Thoracic aorta (tissue), 2 donors: Measurements from ENCODE around the gene PHLDA1. TPM values are rescaled to one million over a fixed set of nuclear protein-coding genes. Genes with fewer than 3 reads are reported as not detected.

Source experiments
- ATAC-seq: fragments of 150-250 bp; one replicate; pipeline ENCODE4 v1.8.0; 2017; ENCODE audit warnings: low read depth; ENCODE audit not compliant: insufficient number of reproducible peaks, low FRiP score
- DNase-seq: peaks from one replicate; pipeline ENCODE4 v3.0.0-alpha.2; 2020; ENCODE audit warnings: low spot score
- H3K27ac ChIP-seq, 2 donors: fragments of 200-600 bp; sonication (generic); 1 replicate in 1 of 2; 2 replicates in 1 of 2; pipeline ENCODE4 v1.5.1; 2016; ENCODE audit warnings: mild to moderate bottlenecking in 2 of 2, moderate library complexity in 2 of 2
- H3K27me3 ChIP-seq: fragments of 200-600 bp; sonication (generic); replicated peaks from 2 replicates; pipeline ENCODE4 v1.6.0; 2016; ENCODE audit warnings: mild to moderate bottlenecking; ENCODE audit not compliant: insufficient read depth
- H3K36me3 ChIP-seq: fragments of 200-600 bp; sonication (generic); one replicate; pipeline ENCODE4 v1.5.1; 2016
- H3K4me1 ChIP-seq, 2 donors: fragments of 200-600 bp; sonication (generic); 1 replicate in 1 of 2; 2 replicates in 1 of 2; pipeline versions ENCODE4 v1.5.1 to v1.6.0; 2016; ENCODE audit warnings: low read depth in 2 of 2, mild to moderate bottlenecking in 1 of 2; ENCODE audit not compliant: control insufficient read depth in 1 of 2
- H3K4me3 ChIP-seq: fragments of 200-600 bp; sonication (generic); 2 replicates; pipeline ENCODE4 v1.5.1; 2016; ENCODE audit warnings: mild to moderate bottlenecking
- H3K9me3 ChIP-seq: fragments of 200-600 bp; sonication (generic); 2 replicates; pipeline ENCODE4 v1.5.1; 2016
- total RNA-seq, 2 donors: library from RNA; depleted of rRNA; stranded (reverse); fragments of >200 nt; gene quantifications; one replicate each; pipeline versions ENCODE4 v1.1.0 to v1.2.3, GENCODE V29; 2016
- TF ChIP-seq, protein P1 (sequence below): fragments of 200-600 bp; sonication (generic); IDR thresholded peaks from one replicate; pipeline ENCODE4 v1.5.1; 2019; ENCODE audit warnings: antibody characterized with exemption

Gene PHLDA1
- total RNA-seq, 2 donors from 2014 or later: 27.3 to 35.3 TPM

DNA sequence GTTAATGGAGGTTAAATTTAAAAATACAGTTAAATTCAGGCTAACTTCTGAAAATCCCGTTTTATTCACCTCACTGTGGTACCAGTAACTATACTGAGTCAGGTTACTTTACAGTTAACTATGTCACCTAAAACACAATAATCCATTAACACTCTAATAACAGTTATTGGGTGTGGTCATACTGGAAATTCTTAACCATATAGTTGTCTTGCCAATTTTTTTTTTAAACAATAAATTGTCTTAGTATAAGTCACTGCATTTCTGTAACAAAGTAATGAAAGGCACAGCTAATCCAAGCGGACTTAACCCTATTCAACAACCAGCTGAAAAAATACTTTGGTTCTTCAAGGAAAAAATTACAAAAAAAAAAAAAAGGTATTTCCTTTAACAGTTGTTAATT is 16.2 kb upstream of the PHLDA1 start:
- ATAC-seq: no peak
- peaks cover 16% of the 10 kb centered on the region for H3K36me3 ChIP-seq
- TF ChIP-seq, protein P1, sequence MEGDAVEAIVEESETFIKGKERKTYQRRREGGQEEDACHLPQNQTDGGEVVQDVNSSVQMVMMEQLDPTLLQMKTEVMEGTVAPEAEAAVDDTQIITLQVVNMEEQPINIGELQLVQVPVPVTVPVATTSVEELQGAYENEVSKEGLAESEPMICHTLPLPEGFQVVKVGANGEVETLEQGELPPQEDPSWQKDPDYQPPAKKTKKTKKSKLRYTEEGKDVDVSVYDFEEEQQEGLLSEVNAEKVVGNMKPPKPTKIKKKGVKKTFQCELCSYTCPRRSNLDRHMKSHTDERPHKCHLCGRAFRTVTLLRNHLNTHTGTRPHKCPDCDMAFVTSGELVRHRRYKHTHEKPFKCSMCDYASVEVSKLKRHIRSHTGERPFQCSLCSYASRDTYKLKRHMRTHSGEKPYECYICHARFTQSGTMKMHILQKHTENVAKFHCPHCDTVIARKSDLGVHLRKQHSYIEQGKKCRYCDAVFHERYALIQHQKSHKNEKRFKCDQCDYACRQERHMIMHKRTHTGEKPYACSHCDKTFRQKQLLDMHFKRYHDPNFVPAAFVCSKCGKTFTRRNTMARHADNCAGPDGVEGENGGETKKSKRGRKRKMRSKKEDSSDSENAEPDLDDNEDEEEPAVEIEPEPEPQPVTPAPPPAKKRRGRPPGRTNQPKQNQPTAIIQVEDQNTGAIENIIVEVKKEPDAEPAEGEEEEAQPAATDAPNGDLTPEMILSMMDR: no peak
- H3K9me3 ChIP-seq: no peaks in the 10 kb centered on the region
- no peaks in the 10 kb centered on the region for H3K27me3 ChIP-seq
- no peak for DNase-seq
- H3K27ac ChIP-seq: no peak overlapping the region
- no peaks in the 10 kb centered on the region for H3K4me1 ChIP-seq
- H3K4me3 ChIP-seq: no peak overlapping the region

DNA sequence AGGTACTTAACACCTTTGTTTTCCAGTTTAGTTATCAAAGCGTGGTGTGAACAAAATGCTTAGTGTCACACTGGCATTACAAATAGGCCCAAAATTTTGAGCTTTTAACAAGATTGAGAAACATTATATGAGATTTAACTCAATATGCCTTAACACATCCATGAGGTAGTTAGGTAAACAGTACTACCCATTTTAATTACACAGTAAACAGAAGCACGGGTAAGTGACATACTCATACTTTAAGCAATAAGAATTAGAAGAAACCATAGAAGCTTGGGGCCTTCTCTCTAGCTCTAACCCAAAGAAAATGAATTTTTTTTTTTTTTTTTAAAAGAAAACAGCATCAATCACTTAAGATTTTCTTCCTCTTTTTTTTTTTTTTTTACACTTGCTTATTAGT is 15.5 kb upstream of the PHLDA1 start:
- no peak for ATAC-seq
- H3K36me3 ChIP-seq: peaks cover 11% of the 10 kb centered on the region
- no peaks in the 10 kb centered on the region for H3K4me1 ChIP-seq
- H3K27me3 ChIP-seq: no peaks in the 10 kb centered on the region
- no peak for DNase-seq
- H3K9me3 ChIP-seq: no peaks in the 10 kb centered on the region
- H3K4me3 ChIP-seq: no peak overlapping the region
- no peak overlapping the region for H3K27ac ChIP-seq
- TF ChIP-seq, protein P1: no peak

DNA sequence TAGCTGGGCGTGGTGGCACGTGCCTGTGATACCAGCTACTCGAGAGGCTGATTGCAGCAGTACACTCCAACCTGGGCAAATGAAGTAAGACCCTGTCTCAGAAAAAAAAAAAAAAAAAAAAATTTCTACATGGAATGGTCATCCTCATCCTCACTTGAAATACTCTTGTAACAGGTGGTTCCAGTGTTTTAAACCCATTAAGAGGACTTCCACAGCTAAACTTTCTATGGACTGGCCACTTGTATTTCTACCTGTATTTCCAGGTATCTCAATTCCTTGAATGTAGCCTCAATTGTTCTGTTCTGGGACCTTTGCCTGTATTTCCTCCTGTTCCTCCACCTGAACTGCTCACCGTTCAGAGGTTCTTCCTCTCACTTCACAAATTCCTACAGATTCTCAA is 11.8 kb upstream of the PHLDA1 start:
- no peaks in the 10 kb centered on the region for H3K9me3 ChIP-seq
- ATAC-seq: no peak
- no peaks in the 10 kb centered on the region for H3K4me1 ChIP-seq
- H3K36me3 ChIP-seq: no peaks in the 10 kb centered on the region
- H3K4me3 ChIP-seq: no peak overlapping the region
- H3K27me3 ChIP-seq: no peaks in the 10 kb centered on the region
- TF ChIP-seq, protein P1: no peak
- no peak overlapping the region for H3K27ac ChIP-seq
- DNase-seq: no peak

DNA sequence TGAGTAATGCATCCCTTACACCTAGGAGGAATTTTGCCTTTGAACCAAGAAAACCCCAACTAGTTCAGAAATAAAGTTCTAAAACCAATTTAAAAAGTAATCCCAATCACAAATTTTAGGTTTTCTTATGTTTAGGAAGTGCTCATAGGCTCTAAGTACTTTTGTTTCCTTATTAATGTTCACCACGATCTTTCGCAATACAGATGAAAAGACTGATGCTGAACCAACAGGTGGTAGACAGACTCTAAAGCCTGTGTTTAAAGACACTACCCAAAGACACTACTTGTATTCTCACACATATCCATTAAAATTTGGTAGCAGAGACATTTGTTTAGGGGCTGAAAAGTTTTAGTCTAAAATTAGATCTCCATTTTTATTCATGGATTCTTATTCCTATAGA is 10.6 kb upstream of the PHLDA1 start:
- no peaks in the 10 kb centered on the region for H3K4me1 ChIP-seq
- no peak for DNase-seq
- no peak overlapping the region for H3K27ac ChIP-seq
- TF ChIP-seq, protein P1: no peak
- no peaks in the 10 kb centered on the region for H3K36me3 ChIP-seq
- no peak overlapping the region for H3K4me3 ChIP-seq
- H3K27me3 ChIP-seq: no peaks in the 10 kb centered on the region
- no peak for ATAC-seq
- no peaks in the 10 kb centered on the region for H3K9me3 ChIP-seq

DNA sequence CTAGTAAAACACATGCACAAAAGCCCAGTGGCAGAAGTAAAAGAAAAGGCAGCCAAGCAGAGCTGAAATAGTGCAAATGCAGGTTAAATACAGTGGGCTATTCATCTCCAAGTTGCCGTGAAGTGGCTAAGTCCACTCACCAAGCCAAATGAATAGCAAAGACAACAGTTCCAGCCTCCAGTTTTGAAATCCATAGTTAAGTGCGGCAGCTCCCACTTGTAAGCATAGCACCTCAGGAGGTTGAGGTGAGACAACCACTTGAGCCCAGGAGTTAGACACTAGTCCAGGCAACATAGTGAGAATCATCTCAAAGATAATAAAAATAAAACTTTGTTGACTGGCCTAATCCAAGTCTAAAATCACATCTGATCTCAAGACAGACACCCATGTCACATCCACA is 9.8 kb upstream of the PHLDA1 start:
- no peak for ATAC-seq
- no peak for DNase-seq
- no peaks in the 10 kb centered on the region for H3K36me3 ChIP-seq
- H3K27me3 ChIP-seq: no peaks in the 10 kb centered on the region
- no peaks in the 10 kb centered on the region for H3K4me1 ChIP-seq
- no peaks in the 10 kb centered on the region for H3K9me3 ChIP-seq
- no peak overlapping the region for H3K4me3 ChIP-seq
- no peak overlapping the region for H3K27ac ChIP-seq
- TF ChIP-seq, protein P1: no peak
